HG03108 (cell line): ENCODE results near the gene ASB6.
"Not testable (repeated sequence)": the region's sequence is repeated elsewhere in the genome, so short reads cannot be mapped to it uniquely, and the experiment has no call there.

Experiments used
- ATAC-seq: cut with Tn5 transposase; IDR thresholded peaks from one replicate; pipeline ENCODE4 v1.9.1; 2021; ENCODE audit warnings: moderate library complexity; ENCODE audit not compliant: unreplicated experiment

The ASB6 gene

GRCh38 chr9:129609486-129610212 is 32.3 kb downstream of the ASB6 start:
- no peak for ATAC-seq

- ATAC-seq = no peak
Observed at GRCh38 chr9:129608561-129609481, 33.1 kb downstream of the ASB6 start.

- ATAC-seq = no peak
Observed at GRCh38 chr9:129607027-129607387, 34.9 kb downstream of the ASB6 start.

- no peak for ATAC-seq
Observed at GRCh38 chr9:129606161-129607026, 35.6 kb downstream of the ASB6 start.

- no peak for ATAC-seq
Observed at GRCh38 chr9:129604766-129605163, 37.2 kb downstream of the ASB6 start.

GRCh38 chr9:129604056-129604765 is 37.7 kb downstream of the ASB6 start:
- no peak for ATAC-seq

- no peak for ATAC-seq
Observed at GRCh38 chr9:129602598-129603415, 39.1 kb downstream of the ASB6 start.

- ATAC-seq = no peak
Observed at GRCh38 chr9:129601082-129601674, 40.8 kb downstream of the ASB6 start.

GRCh38 chr9:129598089-129598596 is 43.8 kb downstream of the ASB6 start:
- ATAC-seq = no peak

- ATAC-seq = peak; percentile 52
Observed at GRCh38 chr9:129597355-129598088, 44.4 kb downstream of the ASB6 start.

- no peak for ATAC-seq
Observed at GRCh38 chr9:129596541-129597331, 45.2 kb downstream of the ASB6 start.

GRCh38 chr9:129595903-129596540 is 45.9 kb downstream of the ASB6 start:
- no peak for ATAC-seq

- no peak for ATAC-seq
Observed at GRCh38 chr9:129595311-129595741, 46.6 kb downstream of the ASB6 start.

- ATAC-seq = no peak
Observed at GRCh38 chr9:129594632-129595031, 47.3 kb downstream of the ASB6 start.

- not testable (repeated sequence) for ATAC-seq
Observed at GRCh38 chr9:129592790-129593189, 49.2 kb downstream of the ASB6 start.

- no peak for ATAC-seq
Observed at GRCh38 chr9:129591916-129592315, 50.0 kb downstream of the ASB6 start.

- ATAC-seq = no peak
Observed at GRCh38 chr9:129590466-129590865, 51.5 kb downstream of the ASB6 start.
